Activated CD8-positive, alpha-beta T cell treated with anti-CD3 and anti-CD28 coated beads, Interleukin-2, amount 10 ng/mL, durations not matched to agents 7 days and 5 days (primary cell): ENCODE data around the gene LRP2. TPM values are rescaled to one million over a fixed set of nuclear protein-coding genes. Genes with fewer than 3 reads are reported as not detected.
"Not testable (repeated sequence)": the region's sequence is repeated elsewhere in the genome, so short reads cannot be mapped to it uniquely, and the experiment has no call there.

ENCODE experiments used
- ATAC-seq: fragments of 150-1000 bp; cut with Tn5 transposase; one replicate; pipeline ENCODE4 v1.10.0; 2021; ENCODE audit warnings: moderate library complexity
- CTCF ChIA-PET: fragments of 350-600 bp; sonication (Branson Sonifier 250); formaldehyde crosslinking; loops from one replicate; lab custom pipeline; 2021; ENCODE audit warnings: antibody characterized with exemption; lab: Charles Lee
- POLR2A ChIA-PET: fragments of 350-600 bp; sonication (Branson Sonifier 250); formaldehyde crosslinking; loops from one replicate; lab custom pipeline; 2021; ENCODE audit warnings: antibody characterized with exemption; lab: Charles Lee
- DNase-seq: peaks from one replicate; pipeline ENCODE4 v3.0.0-alpha.2; 2020
- H3K27ac Mint-ChIP-seq: one replicate; pipeline ENCODE4 v1.8.0; 2021; ENCODE audit warnings: mild to moderate bottlenecking, mixed read lengths
- H3K27me3 Mint-ChIP-seq: one replicate; pipeline ENCODE4 v1.8.0; 2021; ENCODE audit warnings: low read depth, mixed read lengths
- H3K36me3 Mint-ChIP-seq: one replicate; pipeline ENCODE4 v1.8.0; 2021; ENCODE audit warnings: low read depth, mixed read lengths
- H3K4me1 Mint-ChIP-seq: one replicate; pipeline ENCODE4 v1.8.0; 2021; ENCODE audit warnings: low read depth, mixed read lengths
- H3K4me3 Mint-ChIP-seq: one replicate; pipeline ENCODE4 v1.8.0; 2021; ENCODE audit warnings: mild to moderate bottlenecking, mixed read lengths
- H3K9me3 Mint-ChIP-seq: one replicate; pipeline ENCODE4 v1.8.0; 2022; ENCODE audit warnings: mixed read lengths; ENCODE audit not compliant: insufficient read depth
- total RNA-seq, 2 experiments: library from RNA; stranded (reverse); gene quantifications; one replicate each; pipeline ENCODE4 v1.2.3, GENCODE V29; 2021

Gene LRP2
- total RNA-seq, 2 experiments from 2014 or later: 0.03 to 0.21 TPM

DNA sequence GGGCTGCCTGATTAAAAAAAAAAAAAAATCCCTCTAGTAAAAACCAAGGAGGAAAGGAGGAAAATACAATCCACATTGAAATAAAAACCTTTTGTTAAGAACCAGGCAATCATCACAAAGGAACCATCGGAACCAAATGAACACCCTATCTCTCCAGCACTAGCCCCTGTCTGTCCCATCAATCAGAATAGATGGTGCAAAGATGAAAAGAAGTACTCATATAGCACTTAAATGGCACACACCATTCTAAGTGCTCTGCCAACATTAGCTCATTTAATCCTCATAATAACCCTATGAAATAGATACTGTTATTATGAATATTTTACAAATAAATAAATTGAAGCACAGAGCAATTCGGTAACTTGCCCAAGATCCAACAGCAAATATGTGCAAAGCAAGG, 38.5 kb downstream of the LRP2 start:
- H3K9me3 Mint-ChIP-seq: no peaks in the 10 kb centered on the region
- no peaks in the 10 kb centered on the region for H3K36me3 Mint-ChIP-seq
- no peak overlapping the region for H3K27ac Mint-ChIP-seq
- peaks cover 21% of the 10 kb centered on the region for H3K27me3 Mint-ChIP-seq
- no peaks in the 10 kb centered on the region for H3K4me1 Mint-ChIP-seq
- POLR2A ChIA-PET: no interaction called here
- CTCF ChIA-PET: no interaction called here
- H3K4me3 Mint-ChIP-seq: no peak overlapping the region
- DNase-seq (no peak), ATAC-seq (no peak)

DNA sequence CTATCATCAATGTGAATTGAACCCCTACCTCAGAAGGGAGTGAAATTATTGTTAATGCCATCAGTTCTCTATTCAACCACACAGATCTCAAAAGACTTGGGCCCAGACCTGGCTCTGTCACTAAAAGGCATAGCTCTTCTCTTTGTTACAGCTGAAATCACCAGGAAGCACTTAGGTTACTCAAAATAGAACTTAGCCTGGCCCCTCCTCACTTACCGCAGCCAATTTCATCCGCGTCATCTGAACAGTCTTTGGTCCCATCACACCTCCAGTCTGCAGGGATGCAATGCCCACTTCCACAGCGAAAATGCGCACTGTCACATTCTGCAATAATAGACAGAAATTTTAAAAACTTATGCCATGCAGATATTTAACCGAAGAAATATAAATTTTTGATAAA, 41.8 kb downstream of the LRP2 start:
- ChIA-PET CTCF (no interaction called here), POLR2A (no interaction called here)
- DNase-seq (no peak), ATAC-seq (no peak)
- Mint-ChIP-seq H3K9me3 (no peaks in the 10 kb centered on the region), H3K27ac (no peak overlapping the region), H3K36me3 (no peaks in the 10 kb centered on the region), H3K27me3 (peaks cover 29% of the 10 kb centered on the region), H3K4me3 (no peak overlapping the region), H3K4me1 (no peaks in the 10 kb centered on the region)

DNA sequence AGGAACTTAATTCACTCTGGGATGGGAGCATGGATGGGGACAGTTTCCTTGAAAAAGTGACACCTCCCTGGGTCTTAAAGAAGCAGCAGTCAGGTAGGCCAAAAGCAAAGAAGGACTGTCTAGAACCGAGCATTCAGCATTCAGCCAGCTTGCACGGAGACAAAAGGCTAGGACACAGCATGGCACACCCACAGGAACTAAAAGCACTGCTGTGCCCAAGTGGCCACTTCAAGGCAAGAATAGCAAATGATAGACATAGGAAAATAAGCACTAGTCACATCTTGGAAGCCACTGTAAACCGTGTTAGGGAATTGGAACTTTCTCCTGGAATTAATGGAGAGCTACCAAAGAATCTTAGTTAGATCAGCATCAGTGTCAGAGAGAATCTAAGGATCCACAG, 47.0 kb downstream of the LRP2 start:
- Mint-ChIP-seq H3K27me3 (peaks cover 17% of the 10 kb centered on the region), H3K27ac (no peak overlapping the region), H3K9me3 (no peaks in the 10 kb centered on the region), H3K4me1 (no peaks in the 10 kb centered on the region), H3K4me3 (no peak overlapping the region), H3K36me3 (no peaks in the 10 kb centered on the region)
- ChIA-PET CTCF (no interaction called here), POLR2A (no interaction called here)
- no peak for ATAC-seq
- DNase-seq: no peak

DNA sequence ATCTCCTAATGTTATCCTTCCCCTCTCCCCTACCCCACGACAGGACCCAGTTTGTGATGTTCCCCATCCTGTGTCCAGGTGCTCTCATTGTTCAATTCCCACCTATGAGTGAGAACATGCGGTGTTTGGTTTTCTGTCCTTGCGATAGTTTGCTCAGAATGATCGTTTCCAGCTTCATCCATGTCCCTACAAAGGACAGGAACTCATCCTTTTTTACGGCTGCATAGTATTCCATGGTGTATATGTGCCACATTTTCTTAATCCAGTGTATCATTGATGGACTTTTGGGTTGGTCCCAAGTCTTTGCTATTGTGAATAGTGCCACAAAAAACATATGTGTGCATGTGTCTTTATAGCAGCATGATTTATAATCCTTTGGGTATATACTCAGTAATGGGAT, 54.0 kb downstream of the LRP2 start:
- POLR2A ChIA-PET, ATAC-seq, CTCF ChIA-PET, H3K27me3 Mint-ChIP-seq, H3K4me3 Mint-ChIP-seq, H3K27ac Mint-ChIP-seq, H3K4me1 Mint-ChIP-seq, DNase-seq, H3K9me3 Mint-ChIP-seq, H3K36me3 Mint-ChIP-seq: not testable (repeated sequence)

DNA sequence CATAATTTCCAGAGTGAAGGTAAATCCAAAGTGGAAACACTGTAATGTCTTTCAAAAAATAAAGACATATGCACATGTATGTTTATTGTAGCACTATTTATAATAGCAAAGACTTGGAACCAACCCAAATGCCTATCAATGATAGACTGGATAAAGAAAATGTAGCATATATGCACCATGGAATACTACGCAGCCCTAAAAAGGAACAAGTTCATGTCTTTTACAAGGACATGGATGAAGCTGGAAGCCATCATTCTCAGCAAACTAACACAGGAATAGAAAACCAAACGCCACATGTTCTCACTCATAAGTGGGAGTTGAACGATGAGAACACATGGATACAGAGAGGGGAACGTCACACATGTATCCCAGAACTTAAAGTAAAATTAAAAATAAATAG, 57.6 kb downstream of the LRP2 start:
- H3K4me3 Mint-ChIP-seq, H3K36me3 Mint-ChIP-seq, ATAC-seq, DNase-seq, H3K4me1 Mint-ChIP-seq, H3K27ac Mint-ChIP-seq, H3K9me3 Mint-ChIP-seq, POLR2A ChIA-PET, CTCF ChIA-PET, H3K27me3 Mint-ChIP-seq: not testable (repeated sequence)

DNA sequence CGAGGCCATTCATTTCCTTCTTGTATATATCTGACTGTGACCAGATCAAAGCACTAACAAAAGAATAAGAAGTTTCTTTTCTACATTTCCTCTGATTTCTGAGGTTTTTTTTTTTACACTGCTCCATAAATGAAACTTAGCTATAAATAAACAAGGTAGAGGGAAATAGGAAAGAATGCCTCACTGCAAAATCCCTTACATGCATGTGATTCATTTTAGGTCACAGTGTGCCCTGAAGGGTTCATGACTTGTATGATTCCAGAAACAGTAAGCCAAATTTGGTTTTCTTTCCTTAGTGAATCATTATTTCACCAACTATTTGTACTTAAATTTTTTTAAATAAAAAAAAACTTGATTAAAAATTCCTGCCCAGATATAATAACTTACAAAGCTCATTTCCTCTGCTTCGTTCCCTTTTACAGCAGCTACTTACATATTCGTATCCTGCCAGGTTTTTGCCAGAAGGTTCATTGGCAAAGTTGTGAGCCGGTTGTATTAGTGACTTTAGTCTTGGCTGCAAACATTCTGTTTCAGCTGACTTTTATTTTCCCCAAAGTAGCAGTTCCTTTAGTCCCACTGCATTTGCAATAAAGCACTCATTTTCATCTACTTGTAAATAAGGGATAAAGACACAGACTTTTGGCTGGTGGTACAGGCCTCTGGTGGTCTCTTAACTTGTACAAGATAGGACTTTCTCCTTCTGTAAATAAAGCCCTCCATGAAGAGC, 58.6 kb downstream of the LRP2 start:
- Mint-ChIP-seq H3K4me3 (no peak overlapping the region), H3K4me1 (no peaks in the 10 kb centered on the region), H3K27ac (no peak overlapping the region), H3K27me3 (peaks cover 6% of the 10 kb centered on the region), H3K36me3 (no peaks in the 10 kb centered on the region), H3K9me3 (no peaks in the 10 kb centered on the region)
- DNase-seq (no peak), ATAC-seq (no peak)
- CTCF ChIA-PET: no interaction called here
- POLR2A ChIA-PET: no interaction called here

DNA sequence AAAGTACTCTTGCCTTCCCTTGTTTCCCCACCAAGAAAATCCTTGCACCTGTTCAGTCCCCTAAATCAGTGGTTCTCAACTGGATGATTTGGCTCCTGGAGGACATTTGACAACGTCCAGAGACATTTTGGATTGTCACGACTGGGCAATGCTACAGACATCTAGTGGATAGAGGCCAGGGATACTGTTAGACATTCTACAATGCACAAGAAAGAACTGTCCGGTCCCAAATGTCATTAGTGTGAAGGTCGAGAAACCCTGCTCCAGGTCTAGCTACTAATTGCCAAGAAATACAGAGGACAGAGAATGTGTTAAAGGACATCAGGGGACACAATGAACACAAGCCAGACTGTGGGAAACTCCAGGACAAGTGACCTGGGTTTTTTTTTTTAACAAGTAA, 60.0 kb downstream of the LRP2 start:
- no peaks in the 10 kb centered on the region for H3K9me3 Mint-ChIP-seq
- DNase-seq (no peak), ATAC-seq (no peak)
- H3K4me3 Mint-ChIP-seq: no peak overlapping the region
- no peak overlapping the region for H3K27ac Mint-ChIP-seq
- H3K27me3 Mint-ChIP-seq: peaks cover 13% of the 10 kb centered on the region
- ChIA-PET CTCF (no interaction called here), POLR2A (interaction anchor here (0.6 kb wide), 1 partner anchor 55 kb away, joined by 3 read pairs; no protein-coding TSS in a partner anchor)
- no peaks in the 10 kb centered on the region for H3K36me3 Mint-ChIP-seq
- no peaks in the 10 kb centered on the region for H3K4me1 Mint-ChIP-seq

DNA sequence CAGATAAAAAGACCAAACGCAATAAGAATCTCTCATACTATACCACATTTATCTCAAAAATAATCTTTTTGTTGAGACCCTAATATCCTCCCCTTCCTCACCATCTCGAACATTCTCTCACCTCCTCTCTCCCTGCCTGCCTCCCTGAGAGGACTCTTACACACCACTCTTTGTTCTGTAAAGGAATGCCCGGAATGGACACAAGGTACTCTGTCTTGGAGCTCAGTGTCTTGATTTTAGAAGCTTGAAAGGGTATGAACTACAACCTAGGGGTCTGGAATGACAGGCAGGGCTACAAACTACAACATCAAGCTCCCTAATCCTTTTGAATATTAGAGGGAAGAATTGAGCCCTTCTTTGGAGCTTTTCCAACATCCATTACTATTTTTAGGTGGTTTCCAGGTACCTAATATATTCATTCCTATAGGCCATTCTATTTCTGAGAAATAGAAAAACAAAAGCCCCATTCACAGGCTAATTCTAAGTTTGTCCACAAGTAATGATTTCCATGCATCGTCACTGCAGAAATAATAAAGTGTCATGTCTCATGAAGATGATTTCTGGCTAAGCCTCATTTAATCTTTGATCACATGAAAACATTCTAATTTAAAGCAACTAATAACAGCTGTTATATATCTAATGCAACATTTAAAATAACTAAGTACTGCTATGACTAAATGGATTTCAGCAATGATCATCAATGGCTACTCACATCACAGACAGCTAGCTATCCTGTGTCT, 60.6 kb downstream of the LRP2 start:
- DNase-seq (no peak), ATAC-seq (no peak)
- Mint-ChIP-seq H3K9me3 (no peaks in the 10 kb centered on the region), H3K27me3 (peaks cover 18% of the 10 kb centered on the region), H3K36me3 (no peaks in the 10 kb centered on the region), H3K4me1 (no peaks in the 10 kb centered on the region), H3K27ac (no peak overlapping the region), H3K4me3 (no peak overlapping the region)
- ChIA-PET POLR2A (interaction anchor here (0.6 kb wide), 1 partner anchor 56 kb away, joined by 3 read pairs; no protein-coding TSS in a partner anchor), CTCF (no interaction called here)

DNA sequence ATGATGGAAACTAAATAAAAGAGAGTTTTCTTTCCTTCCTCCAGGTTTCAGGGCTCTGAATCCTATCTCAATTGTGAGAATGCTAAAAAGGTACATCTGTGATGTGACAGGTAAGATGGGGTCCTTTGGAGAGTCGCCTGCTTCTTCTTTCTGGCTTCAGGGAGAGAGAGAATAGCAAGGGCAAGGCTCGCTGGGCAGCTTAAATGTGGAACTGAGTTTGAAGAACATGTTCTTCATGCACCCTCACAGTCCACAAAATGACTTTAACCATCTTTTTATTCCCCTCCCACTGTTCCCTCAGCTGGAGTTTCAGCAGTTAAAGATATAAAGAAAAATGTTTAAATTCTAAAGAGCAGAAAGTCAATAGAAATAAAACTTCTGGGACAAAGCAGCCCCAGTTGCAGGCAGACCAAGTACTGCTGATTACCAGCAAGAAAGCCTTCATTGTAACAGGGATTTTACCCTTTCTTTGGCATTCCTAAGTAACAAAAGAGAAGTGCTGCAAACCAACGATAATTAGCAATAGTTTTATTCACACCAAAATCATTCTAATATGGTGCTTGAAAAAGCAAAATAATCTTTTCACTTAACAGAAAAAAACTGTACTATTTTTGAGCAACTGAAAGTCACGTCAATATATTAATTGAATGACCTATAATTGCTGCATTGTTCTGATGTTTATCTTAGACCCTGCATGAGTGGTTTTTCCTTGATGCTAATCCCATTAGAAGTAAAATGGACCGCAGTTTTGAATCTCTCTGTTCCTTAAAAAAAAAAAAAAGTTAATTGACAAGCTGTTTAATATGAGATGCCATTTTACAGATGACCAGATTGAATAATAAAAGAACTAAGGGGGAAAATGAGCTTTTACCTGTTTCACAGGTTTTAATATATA, 61.5 kb downstream of the LRP2 start:
- no peaks in the 10 kb centered on the region for H3K36me3 Mint-ChIP-seq
- DNase-seq (no peak), ATAC-seq (no peak)
- no peaks in the 10 kb centered on the region for H3K9me3 Mint-ChIP-seq
- ChIA-PET CTCF (no interaction called here), POLR2A (no interaction called here)
- no peaks in the 10 kb centered on the region for H3K4me1 Mint-ChIP-seq
- H3K27ac Mint-ChIP-seq: no peak overlapping the region
- H3K4me3 Mint-ChIP-seq: no peak overlapping the region
- peaks cover 20% of the 10 kb centered on the region for H3K27me3 Mint-ChIP-seq

DNA sequence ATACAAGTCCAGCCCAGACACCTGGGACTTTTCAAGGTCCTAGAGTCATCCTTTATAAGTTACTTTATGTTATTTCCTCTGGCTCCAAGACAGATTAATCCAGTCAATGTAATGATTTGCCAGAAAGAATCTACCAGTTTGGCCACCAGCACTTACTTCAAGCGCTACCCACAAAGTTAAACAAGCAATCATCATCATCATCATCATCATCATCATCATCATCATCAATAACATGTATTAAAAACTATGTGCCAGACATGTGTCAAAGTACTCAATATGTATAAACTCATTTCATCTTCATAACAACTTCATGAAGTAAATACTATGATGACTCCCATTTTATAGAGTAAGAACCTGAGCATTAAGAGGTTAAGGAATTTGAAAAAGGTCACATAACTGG, 64.3 kb downstream of the LRP2 start:
- peaks cover 22% of the 10 kb centered on the region for H3K27me3 Mint-ChIP-seq
- ChIA-PET POLR2A (no interaction called here), CTCF (no interaction called here)

DNA sequence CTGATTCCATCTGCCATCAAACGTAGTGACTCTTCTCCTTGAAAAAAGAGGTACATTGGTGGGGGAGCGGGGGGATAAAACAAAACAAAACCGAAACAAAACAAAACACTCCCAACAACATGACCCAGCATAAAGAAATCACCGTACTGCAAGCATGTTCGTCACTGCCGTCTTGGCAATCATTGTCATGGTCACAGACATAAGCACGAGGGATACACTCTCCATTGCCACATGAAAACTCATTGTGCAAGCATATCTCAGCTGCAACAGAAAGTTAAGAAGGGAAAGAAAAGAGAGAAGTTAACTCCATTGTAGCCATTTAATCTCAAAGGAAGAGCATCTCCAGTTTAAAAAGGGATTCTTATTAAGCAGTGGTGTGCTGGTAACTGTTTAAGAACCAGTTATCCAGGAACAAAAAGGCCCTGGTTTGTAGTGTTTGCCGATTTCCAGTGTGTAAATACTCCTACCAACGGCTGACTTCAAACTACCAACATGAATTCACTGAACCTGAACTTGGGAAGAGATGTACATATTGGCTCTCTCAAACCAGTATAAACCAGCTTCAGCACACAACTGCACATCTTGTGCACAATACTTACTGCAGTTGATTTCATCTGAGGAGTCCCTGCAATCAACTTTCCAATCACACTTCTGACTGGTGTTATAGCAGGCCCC, 68.2 kb downstream of the LRP2 start:
- Mint-ChIP-seq H3K4me1 (no peaks in the 10 kb centered on the region), H3K4me3 (no peak overlapping the region), H3K36me3 (no peaks in the 10 kb centered on the region), H3K9me3 (no peaks in the 10 kb centered on the region), H3K27ac (no peak overlapping the region), H3K27me3 (peaks cover 15% of the 10 kb centered on the region)
- no peak for DNase-seq
- ChIA-PET POLR2A (no interaction called here), CTCF (no interaction called here)
- ATAC-seq: no peak

More for the DNA sequence above, 64.3 kb downstream of the LRP2 start:
- DNase-seq (no peak), ATAC-seq (no peak)
- Mint-ChIP-seq H3K4me3 (no peak overlapping the region), H3K36me3 (no peaks in the 10 kb centered on the region), H3K9me3 (no peaks in the 10 kb centered on the region), H3K27ac (no peak overlapping the region), H3K4me1 (no peaks in the 10 kb centered on the region)
